GM18519 (cell line): Measurements from ENCODE around the gene SCAANT1.

Experiments used
- ATAC-seq: cut with Tn5 transposase; IDR thresholded peaks from one replicate; pipeline ENCODE4 v1.9.1; 2021; ENCODE audit warnings: mild to moderate bottlenecking, moderate library complexity; ENCODE audit not compliant: unreplicated experiment, low FRiP score

SCAANT1 gene

DNA sequence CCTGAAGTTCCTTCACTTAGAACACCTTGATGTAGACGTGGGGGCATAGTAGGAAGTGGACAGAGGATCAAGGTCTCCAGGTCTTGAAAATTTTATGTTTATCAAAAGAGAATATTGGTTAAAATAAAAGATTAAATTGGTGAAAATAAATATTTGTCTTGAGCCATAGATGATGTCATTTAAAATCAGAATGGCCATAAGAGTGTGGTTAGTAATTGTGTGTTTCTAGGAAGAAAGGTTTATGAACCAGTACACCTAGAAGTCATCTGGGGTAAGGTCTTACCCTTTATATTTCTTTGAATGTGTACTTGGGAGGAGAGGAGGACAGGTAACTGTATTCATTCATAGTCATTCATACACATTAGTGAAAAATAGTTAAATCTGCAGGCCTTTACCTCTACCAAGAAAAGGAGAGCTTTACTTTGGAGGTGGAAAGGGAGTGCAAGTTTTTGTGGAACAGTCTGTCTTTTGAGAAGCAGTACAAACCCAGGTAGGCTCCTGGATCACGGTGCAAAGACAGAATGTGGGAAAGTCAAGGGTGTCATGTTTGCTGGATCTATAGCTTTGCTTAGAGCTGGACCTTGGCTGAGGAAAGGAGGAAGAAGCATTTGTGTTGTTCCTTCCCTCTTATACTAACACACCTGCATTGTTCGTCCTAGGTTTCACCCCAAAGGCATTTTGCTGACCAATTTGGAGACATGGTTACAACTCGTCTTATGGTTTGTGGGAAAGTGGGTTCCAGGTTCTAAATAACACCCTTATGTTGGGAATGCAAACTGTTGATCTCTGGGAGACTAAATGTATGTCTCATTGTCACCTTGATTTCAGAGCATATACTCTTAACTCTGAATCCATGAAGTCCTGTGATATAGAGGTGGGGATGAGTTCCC lies 6.2 kb downstream of the SCAANT1 start:
- no peak for ATAC-seq

DNA sequence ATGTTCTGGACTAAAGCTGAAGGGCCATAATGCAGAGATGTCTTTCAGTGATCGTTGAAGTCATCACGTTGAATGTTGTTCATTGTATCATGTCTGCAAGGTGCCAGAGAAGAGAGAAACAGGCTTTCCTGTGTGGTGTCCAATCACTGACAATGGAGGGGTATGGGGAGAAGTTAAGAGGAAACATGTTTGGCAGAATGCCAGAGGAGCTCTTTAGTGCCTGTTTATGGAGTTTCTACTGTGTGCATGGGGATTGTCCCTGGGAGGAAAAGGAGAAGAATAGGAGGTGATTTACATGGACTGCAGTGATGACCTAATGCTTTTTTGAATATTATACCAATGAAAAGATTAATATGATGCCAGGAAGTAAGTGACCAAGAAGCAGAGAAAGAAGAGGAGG lies 11.7 kb downstream of the SCAANT1 start:
- no peak for ATAC-seq

DNA sequence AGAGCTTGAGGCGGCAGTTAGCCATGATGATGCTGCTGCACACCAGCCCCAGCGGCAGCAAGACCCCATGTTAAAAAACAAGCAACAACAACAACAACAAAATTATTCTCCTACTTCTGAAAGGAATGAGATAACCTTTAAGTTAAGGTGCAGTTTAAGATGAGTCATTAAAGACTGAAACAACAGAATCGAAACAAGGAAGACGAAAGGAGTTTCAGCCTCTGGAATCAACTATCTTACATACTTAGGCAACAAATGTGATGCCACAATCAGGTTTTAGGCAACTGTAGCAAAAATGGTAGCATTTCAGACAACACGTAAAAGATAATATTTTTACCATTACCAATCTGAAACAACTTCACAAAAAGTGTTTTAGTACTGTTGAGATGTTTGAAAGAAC lies 12.2 kb downstream of the SCAANT1 start:
- ATAC-seq = no peak

DNA sequence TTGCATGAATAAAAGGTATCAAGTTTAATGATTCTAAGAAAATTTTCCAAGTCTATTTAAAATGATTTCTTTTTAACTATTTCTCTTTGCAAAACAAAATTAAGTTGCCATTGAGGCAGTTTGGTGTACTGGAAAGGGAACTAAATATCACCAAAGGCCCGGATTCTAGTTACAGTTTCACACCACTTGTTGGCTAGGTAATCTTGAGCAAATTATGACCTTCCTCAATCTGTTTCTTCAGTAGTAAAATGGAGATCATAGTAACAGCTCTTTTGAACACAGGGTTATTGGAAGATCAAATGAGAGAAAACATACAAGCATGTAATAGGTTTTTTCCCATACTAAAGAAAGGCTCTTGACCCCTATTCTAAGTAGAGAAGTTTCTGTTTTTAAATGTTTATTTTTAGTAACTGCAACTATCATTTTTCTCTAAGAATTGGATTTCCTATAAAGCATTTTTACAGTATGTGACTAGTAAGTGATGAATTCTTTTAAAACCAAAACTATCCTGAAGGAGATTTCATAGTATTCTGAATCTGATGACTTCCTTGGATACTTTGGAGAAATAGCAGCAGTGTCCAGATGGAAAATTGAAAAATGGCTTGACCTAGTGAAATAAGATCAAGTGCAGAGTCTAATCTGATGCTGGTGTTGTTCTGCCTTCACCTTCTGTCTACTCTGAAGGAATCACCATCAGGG lies 15.7 kb downstream of the SCAANT1 start:
- ATAC-seq = peak; percentile 74

GRCh38 chr3:63895422-63896189 lies 16.6 kb downstream of the SCAANT1 start:
- ATAC-seq = no peak

GRCh38 chr3:63892773-63893352 lies 19.3 kb downstream of the SCAANT1 start:
- ATAC-seq = no peak

GRCh38 chr3:63891518-63891917 lies 20.7 kb downstream of the SCAANT1 start:
- ATAC-seq = no peak

GRCh38 chr3:63886858-63887257 lies 25.3 kb downstream of the SCAANT1 start:
- ATAC-seq = no peak

DNA sequence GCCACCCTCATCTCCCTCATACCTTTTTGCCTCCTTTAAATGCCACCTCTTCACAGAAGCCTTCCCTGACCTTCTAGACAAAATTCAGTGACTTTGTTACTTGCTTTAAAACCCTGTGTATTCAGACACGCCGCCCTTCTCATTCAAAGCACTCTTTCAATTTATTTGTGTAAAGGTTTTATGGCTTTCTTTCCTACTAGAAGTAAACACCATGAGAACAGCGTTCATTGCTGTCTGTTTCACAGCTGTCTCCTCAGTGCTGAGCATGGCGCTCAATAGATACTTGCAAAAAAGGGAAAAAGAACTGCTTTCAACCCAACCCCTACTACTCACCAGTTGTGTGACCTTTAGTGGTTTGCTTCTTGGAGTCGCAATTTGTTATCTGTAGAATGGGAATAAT lies 31.5 kb downstream of the SCAANT1 start:
- ATAC-seq = no peak

DNA sequence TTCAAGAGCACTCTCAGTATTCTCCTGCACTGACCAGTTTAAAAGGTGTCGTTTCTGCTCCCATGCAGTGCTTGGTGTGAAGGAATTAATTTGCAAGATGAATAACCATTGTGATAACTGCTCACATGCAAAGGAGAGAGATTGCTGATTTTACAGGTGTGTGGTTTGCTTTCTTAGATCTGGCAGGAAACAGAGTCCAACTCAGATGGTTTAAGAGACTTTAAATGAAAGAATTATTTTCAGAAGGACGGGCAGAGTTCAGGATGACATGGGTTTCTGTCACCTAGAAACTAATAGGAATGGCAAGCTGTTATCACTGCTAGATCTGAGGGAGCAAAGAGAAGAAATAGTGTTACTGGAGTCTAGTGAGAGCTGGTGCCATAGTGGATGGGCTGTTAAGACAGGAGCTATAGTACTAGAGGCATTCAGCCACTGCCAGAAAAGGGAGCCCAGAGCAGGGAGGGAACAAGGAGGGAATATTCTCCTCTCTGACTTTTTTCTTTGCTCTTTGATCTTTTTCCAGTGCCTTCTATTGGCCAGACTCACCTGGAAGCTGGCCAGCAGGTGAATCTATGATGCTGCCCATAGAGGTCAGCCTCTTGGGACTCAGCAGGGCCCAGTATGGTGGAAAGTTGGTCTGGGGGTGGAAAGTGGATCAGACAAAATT lies 33.7 kb downstream of the SCAANT1 start:
- no peak for ATAC-seq

- ATAC-seq = no peak
Observed at GRCh38 chr3:63877737-63878393, 34.3 kb downstream of the SCAANT1 start.

DNA sequence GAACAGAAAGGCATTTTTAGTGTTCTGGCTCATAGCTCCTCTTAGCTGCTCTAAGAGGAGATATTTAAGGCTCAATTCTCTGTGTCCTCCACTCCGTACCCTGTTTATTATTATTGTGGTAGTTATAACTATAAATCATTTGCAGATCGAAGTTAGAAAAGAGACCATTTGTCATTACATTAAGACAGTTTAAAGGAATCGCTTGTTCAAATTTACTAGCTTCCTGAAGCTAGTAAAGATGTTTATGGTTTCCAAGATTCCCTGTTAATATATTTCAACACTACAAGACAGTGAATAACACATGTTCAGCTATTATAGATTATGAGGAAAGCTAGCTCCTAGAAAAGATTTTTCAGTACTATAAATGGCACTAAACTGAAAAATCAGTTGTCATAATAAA lies 35.9 kb downstream of the SCAANT1 start:
- no peak for ATAC-seq

DNA sequence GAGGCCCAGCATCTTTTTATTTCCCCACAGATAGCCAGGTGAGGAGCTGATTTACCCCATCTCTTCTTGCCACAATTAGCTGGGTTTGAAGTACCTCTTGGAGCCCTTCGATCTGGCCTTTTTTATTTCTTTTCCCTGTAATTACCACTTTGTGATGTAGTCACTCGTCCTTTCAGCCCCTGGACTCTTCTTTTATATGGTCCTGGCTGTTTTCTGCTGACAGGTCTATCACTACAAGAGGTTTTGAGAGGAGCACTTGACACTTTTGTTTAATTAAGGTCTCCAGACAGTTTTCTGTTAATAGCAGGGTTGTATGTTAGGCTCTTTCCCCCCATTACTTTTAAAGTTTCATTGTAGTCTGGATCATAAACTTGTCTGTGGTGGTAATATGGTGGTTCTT lies 36.7 kb downstream of the SCAANT1 start:
- no peak for ATAC-seq

GRCh38 chr3:63874769-63875168 lies 37.4 kb downstream of the SCAANT1 start:
- ATAC-seq = no peak

GRCh38 chr3:63872135-63872924 lies 39.9 kb downstream of the SCAANT1 start:
- no peak for ATAC-seq

- ATAC-seq = no peak
Observed at GRCh38 chr3:63870615-63871005, 41.6 kb downstream of the SCAANT1 start.

DNA sequence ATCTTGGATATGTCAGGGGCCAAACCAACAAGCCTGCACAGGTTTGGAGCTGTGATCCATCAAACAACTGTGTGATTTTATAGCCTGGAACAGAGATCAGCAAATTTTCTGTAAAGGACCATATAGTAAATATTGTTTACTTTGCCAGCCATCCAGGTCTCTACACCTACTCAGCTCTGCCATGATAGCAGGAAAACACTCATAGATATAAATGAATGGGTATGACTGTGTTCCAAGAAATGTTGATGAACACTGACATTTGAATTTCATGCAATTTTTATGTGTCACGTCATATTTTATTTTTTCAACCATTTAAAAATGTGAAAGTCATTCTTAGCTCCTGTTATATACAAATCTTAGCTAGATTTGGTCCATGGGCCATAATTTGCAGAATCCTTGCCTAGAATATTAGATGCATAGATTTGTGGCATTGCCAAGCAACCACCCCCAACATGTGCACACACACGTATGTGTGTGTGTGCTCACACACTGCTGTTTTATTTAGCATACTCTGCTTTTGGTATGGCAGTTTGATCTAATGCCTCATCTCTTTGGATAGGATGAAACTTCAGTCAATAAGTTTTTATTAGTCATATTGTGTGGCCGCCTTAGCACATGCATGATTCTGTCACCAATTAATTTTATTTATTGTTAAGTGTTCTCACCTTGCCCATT lies 42.1 kb downstream of the SCAANT1 start:
- ATAC-seq = no peak

GRCh38 chr3:63867225-63867624 lies 45.0 kb downstream of the SCAANT1 start:
- no peak for ATAC-seq

GRCh38 chr3:63864965-63865327 lies 47.2 kb downstream of the SCAANT1 start:
- no peak for ATAC-seq
